ENCODE results near the gene CHI3L1.

- TF ChIP-seq CTCF (IDR thresholded peaks at IDR 0.05; ENCODE audit: low read depth, low read length, missing input control) (no peak), YY1 (IDR thresholded peaks at IDR 0.05) (no peak), JUND (IDR thresholded peaks at IDR 0.05) (no peak), SP1 (IDR thresholded peaks at IDR 0.05) (no peak), TAF1 (conservative IDR thresholded peaks at IDR 0.05) (no peak), EGR1 (IDR thresholded peaks at IDR 0.05; ENCODE audit: low read depth in 2 of 2) (no peak), ZBTB33 (IDR thresholded peaks at IDR 0.05) (no peak), FOXA1 (IDR thresholded peaks at IDR 0.05) (no peak), RAD21 (IDR thresholded peaks at IDR 0.05) (no peak), MAX (IDR thresholded peaks at IDR 0.05) (no peak)
- TF ChIP-seq, protein P1, sequence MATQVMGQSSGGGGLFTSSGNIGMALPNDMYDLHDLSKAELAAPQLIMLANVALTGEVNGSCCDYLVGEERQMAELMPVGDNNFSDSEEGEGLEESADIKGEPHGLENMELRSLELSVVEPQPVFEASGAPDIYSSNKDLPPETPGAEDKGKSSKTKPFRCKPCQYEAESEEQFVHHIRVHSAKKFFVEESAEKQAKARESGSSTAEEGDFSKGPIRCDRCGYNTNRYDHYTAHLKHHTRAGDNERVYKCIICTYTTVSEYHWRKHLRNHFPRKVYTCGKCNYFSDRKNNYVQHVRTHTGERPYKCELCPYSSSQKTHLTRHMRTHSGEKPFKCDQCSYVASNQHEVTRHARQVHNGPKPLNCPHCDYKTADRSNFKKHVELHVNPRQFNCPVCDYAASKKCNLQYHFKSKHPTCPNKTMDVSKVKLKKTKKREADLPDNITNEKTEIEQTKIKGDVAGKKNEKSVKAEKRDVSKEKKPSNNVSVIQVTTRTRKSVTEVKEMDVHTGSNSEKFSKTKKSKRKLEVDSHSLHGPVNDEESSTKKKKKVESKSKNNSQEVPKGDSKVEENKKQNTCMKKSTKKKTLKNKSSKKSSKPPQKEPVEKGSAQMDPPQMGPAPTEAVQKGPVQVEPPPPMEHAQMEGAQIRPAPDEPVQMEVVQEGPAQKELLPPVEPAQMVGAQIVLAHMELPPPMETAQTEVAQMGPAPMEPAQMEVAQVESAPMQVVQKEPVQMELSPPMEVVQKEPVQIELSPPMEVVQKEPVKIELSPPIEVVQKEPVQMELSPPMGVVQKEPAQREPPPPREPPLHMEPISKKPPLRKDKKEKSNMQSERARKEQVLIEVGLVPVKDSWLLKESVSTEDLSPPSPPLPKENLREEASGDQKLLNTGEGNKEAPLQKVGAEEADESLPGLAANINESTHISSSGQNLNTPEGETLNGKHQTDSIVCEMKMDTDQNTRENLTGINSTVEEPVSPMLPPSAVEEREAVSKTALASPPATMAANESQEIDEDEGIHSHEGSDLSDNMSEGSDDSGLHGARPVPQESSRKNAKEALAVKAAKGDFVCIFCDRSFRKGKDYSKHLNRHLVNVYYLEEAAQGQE (IDR thresholded peaks at IDR 0.05) = no peak
Measured at GRCh38 chr1:203173011-203173555, 13.4 kb downstream of the CHI3L1 start.
